Posterior cingulate gyrus (tissue), 11 donors: Measurements from ENCODE around the gene RIN3.
"Not testable (repeated sequence)": the region's sequence is repeated elsewhere in the genome, so short reads cannot be mapped to it uniquely, and the experiment has no call there.

ENCODE experiments used
- DNase-seq, 10 donors: peaks; one replicate each; pipeline versions ENCODE4 v3.0.0 to v3.0.0-alpha.2; 2020 to 2021; ENCODE audit warnings: mixed read lengths in 3 of 10
- intact Hi-C: fragments of 100-400 bp; cut with DNase I; formaldehyde crosslinking; loops from one replicate; pipeline ENCODE4 v1.15.1; 2023

The RIN3 gene

DNA sequence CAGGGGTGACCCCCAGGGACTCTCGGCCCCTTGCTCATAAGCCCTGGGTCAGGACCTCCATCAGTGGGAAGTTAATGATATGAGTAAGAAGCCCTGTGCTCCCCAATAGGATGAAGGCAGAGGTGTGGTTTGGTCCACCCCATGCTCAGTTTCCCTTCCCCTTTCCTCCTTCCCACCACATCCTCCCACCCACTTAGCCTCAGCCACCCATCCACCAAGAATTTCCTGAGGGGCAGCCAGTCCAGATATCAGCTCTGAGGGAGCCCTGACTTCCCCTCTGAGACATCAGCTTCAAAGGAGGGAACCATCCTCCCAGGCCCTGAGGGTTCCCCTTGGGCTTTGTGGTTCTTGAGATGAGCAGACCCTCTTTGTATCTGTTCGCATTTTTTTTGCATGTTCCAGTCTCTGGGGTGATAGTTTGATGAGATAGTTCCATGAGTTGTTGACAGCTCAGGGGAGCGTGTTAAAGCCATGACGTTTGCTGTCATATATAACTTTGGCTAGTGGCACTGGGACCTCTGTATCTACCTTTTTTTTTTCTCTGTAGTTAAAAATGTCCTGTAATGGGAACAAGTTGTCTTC lies 163.6 kb downstream of the RIN3 start:
- peak in 1 of 10 donors; percentile 81 for DNase-seq

GRCh38 chr14:92677955-92678354 lies 164.4 kb downstream of the RIN3 start:
- intact Hi-C loops: no loop called here

More for the DNA sequence above, 163.6 kb downstream of the RIN3 start:
- intact Hi-C loops: no loop called here

GRCh38 chr14:92678766-92679165 lies 165.2 kb downstream of the RIN3 start:
- peak in 1 of 10 donors; percentile 42 for DNase-seq
- intact Hi-C loops: no loop called here

More at GRCh38 chr14:92677955-92678354, 164.4 kb downstream of the RIN3 start:
- DNase-seq: no peak

DNA sequence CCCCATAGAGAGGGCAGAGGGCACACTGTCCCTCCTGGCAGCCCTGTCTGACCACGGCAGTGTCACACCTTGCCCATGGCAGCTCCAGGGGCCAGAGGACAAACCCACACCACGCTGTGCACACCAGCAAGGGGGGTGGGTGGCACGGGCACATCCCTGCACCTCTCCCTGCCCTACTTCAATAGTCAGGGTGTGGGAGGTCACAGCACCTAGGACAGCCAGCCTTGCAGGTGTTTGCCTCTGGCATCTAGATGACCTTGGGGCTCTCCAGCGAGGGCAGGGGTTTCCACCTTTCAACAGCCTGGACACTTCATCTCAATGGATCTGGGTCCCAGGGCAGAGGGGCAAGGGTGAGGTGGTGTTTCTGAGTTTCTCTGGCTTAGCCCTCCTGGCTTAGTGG lies 165.7 kb downstream of the RIN3 start:
- peak in 2 of 10 donors; percentile 25 to 59 for DNase-seq
- intact Hi-C loops: no loop called here

DNA sequence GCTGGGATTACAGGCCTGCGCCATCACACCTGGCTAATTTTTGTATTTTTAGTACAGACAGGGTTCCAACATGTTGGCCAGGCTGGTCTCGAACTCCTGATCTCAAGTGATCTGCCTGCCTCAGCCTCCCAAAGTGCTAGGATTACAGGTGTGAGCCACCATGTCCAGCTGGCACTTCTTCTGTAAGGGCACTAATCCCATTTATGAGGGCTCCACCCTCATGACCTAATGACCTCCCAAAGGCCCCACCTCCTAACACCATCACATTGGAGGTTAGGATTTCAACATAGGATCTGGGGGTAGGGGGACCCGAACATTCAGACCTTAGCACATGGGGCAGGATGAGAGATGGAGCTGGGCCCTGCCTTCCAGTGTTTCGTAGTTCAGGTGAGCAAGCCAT lies 166.7 kb downstream of the RIN3 start:
- not testable (repeated sequence) for DNase-seq
- intact Hi-C loops: loop anchor here (5.0 kb wide), 1 partner anchor 543 kb away; no protein-coding TSS in a partner anchor

DNA sequence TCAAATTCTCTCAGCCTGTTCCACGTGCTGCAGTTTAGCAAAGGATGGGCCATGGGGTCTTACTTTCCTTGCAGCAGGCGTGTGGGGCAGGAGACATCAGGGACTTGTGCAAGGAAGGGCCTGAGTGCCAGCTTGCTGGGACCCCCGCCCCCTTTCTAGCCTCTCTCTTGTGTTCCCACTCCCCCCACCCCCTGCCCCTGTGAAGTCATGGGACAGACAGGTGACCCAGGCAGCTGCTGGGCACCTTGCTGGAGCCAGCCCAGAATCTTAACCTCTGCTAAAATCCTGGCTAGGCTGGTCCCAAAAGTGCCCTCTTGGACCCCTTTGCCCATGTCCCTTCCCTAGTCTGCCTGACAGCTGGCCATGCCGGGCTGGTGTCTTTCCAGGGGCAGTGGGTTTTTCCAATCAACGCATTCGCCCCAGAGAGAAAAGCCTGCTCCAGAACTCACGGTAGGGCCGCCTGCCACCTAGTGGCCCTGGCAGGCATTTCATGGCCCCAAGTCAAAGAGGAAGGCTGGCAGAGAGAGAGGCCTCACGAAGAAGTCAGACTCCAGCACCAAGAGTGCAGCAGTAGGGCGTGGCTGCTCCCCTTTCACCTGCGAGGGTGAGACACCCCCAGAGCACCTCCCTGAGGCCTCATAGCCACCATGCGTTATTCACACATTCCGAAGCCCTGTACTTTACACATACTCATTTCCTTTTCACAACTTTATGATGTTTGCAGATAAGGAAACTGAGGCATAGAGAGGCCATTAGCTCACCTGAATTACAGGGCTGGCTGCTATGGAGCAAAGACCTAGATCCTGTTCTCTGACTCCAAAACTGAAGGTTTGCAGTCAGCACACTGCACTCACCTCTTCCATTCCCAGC lies 167.4 kb downstream of the RIN3 start:
- peak in 9 of 10 donors; percentile 53 to 94 (median 70) for DNase-seq
- intact Hi-C loops: loop anchor here (5.0 kb wide), 1 partner anchor 544 kb away; no protein-coding TSS in a partner anchor

DNA sequence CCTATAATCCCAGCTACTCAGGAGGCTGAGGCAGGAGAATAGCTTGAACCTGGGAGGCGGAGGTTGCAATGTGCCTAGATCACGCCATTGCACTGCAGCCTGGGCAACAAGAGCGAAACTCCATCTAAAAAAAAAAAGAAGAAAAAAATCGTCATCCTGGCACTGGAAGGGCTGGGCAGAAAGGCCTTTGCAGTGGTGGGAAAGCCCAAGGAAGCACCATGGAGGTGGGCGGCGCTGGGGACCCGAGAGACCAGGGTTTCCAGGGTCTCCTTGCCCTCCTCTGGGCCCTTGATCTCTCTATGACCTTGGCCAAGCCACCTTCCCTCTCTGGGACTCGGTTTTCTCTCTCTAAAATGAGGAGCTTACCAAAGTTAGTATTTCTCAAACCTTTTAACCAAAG lies 169.5 kb downstream of the RIN3 start:
- DNase-seq: peak in 1 of 10 donors; percentile 63
- intact Hi-C loops: loop anchor here (5.0 kb wide), 1 partner anchor 546 kb away; no protein-coding TSS in a partner anchor

- peak in 1 of 10 donors; percentile 76 for DNase-seq
- intact Hi-C loops: loop anchor here (5.0 kb wide), 2 partner anchors 62 to 548 kb away; partner anchors contain the start of gene LGMN
Observed at GRCh38 chr14:92684801-92685560, 171.4 kb downstream of the RIN3 start.

DNA sequence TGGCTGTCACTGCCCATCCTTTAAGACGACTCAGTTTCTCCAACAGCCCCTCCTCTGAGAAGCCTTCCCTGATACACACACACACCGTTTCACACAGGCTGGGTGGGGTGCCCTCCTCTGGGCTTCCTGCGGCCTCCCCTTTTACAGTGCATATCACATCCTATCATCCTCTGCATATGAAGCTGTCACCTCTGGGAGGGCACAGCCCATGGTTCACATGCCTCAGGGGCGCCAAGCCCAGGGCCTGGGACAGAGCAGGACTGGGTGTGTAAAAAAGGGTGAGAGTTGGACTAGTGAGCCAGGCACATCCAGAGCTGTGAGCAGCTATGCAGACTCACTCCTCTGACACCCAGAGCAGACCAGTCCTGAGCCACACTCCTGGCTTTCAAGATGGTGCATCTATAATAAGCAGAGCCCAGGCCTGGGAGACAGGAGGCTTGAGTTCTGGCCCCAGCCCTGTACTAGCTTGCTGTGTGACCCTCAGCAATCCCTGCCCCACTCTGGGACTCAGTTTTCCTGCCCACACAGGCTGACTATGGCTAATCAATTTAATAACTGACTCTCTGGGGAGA lies 172.3 kb downstream of the RIN3 start:
- intact Hi-C loops: loop anchor here (2.0 to 5.0 kb wide), 2 partner anchors 61 to 99 kb away; partner anchors contain the start of gene LGMN
- DNase-seq: peak in 1 of 10 donors; percentile 62

DNA sequence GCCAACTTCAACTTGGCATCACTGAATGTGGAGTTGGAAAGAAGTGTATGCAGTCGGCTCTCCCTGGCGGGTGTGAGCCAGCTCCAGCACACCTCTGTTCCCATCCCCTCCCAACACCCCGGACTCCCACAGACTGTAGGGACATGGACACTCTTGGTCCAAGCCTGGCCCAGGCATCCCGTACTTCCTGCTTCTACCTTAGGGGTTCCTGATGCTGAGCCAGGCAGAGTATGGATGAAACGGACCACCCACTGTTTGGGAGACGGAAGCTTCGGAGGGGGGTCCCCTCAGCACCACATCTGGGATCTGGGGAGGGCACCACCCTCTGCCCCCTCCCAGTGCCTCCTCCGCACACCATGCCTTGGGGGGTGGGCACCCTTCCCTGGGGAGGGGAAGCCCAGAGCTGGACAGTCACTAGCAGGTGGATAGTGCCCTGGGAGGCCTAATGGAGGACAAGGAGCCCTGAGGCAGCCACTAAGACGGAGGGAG lies 172.9 kb downstream of the RIN3 start:
- peak in 1 of 10 donors; percentile 63 for DNase-seq
- intact Hi-C loops: loop anchor here (2.0 to 5.0 kb wide), 2 partner anchors 61 to 98 kb away; partner anchors contain the start of gene LGMN

DNA sequence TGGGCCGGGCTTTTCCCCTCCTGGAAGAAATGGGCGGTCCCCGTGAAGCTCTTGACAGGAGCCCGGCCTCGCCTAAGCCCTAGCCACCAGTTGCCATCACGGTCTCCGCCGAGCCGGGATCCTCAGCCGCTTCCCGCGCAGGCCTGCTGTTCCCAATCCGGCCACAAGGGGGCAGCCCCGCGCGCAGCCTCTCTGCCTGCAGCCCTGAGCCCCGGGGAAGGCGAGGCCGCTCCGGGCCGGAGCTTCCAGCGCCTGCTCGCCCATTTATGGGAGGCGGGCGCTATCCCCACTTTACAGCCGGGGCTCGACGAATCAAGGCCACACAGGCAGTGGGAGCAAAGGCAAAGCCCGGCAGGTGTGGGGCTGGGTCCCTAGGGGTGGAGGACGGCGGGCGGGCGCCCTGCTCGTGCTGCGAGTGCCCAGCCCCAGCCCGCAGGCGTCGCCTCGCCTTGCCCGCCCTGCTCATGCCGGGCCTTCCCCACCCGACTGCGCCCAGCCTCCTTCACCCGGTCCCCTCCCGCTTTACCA lies 173.4 kb downstream of the RIN3 start:
- peak; percentile 72 to 97 (median 86) for DNase-seq
- intact Hi-C loops: loop anchor here (2.0 to 5.0 kb wide), 2 partner anchors 60 to 98 kb away; partner anchors contain the start of gene LGMN

- DNase-seq: peak in 6 of 10 donors; percentile 46 to 93 (median 69)
- intact Hi-C loops: loop anchor here (2.0 to 5.0 kb wide), 2 partner anchors 59 to 97 kb away; partner anchors contain the start of gene LGMN
Observed at GRCh38 chr14:92687681-92688433, 174.3 kb downstream of the RIN3 start.

DNA sequence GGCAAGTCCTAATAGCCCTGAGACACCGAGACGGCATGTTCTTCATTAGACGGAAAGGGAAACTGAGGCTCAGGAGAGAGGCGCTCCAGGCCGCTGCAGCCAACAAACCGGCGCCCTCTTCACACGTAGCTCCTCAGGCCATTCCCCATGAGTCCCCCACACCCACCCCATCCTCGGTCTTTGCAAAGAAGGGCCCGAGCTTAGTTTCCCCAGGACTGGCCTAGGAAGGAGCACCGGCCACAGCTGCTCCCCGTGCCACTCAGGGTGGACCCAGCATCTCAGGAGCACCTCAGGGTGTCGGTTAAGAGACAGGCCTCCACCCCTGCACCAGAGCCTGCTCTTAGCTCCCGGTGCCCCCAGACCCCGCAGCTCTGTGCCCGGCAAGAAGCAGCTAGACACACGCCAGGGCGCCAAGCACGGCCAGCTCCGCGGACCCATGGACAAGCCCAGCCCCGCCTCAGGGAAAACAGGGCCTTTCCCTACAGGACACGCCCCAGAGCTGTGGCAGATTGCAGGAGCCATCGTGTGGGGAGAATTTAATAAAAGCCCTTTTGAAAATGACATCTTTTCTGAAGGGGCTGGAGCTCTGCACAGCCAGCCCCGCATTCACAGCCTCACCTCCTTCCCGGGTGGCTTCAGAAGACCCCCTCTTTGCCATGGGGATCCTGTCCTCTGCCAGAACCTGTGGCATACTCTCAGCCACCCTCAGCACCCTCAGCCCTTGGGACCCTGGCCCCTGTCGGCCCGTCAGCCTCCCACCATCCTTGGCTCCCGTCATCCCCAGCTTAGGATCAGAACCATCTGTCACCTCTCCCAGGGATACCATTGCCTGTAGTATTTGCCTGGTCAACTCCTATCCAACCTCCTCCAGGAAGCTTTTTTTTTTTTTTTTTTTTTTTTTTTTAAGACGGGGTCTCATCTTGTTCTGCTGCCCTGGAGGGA lies 175.1 kb downstream of the RIN3 start:
- intact Hi-C loops: loop anchor here (5.0 kb wide), 1 partner anchor 59 kb away; the partner anchor contains the start of gene LGMN

GRCh38 chr14:92690171-92691011 lies 176.8 kb downstream of the RIN3 start:
- intact Hi-C loops: no loop called here
- DNase-seq: peak in 1 of 10 donors; percentile 87

More for the DNA sequence above, 175.1 kb downstream of the RIN3 start:
- DNase-seq: peak in 2 of 10 donors; percentile 76 to 82

- DNase-seq: peak in 4 of 10 donors; percentile 27 to 87 (median 59)
- intact Hi-C loops: no loop called here
Observed at GRCh38 chr14:92692822-92693226, 179.2 kb downstream of the RIN3 start.

DNA sequence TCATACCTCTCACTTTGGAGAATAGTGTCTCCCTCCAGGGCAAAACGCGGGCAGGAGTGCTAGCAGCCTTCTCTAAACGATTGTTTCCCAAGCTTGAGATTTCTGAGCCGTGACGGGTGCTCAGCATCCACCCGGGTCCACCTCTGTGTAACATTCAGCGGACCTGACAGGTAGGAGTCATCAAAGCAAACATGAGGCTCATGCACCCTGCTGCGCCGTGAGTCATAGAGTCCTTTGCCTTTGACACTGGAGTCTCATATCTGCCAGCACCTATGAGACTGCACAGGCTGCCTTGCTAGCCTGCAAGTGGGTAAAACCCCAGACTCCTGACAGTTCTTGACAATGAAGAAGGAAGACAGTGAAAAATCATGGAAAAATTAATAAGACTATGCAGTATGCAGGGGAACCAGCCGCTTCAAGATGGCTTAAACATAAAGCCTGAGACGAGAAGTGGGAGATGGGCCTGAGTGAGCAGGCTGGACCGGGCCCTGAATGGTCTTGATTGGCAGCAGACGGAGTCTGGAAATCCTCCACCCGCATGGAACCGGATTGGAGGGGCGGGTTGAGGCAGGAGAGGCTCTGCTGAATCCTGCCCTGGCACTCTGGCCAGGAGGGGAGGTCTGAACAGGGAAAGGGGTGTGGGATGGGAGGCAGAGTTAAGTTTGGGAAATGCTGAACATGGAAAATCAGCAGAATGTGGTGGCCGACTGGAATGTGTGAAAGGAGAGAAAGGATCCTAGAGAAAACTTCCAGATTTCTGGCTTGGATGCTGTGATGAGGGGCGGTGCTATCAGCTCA lies 180.6 kb downstream of the RIN3 start:
- intact Hi-C loops: no loop called here
- DNase-seq: peak in 1 of 10 donors; percentile 74
